Endothelial cell of umbilical vein (primary cell): Measurements from ENCODE around the gene TMED5. TPM values are rescaled to one million over a fixed set of nuclear protein-coding genes. Genes with fewer than 3 reads are reported as not detected.
"Not testable (repeated sequence)": the region's sequence is repeated elsewhere in the genome, so short reads cannot be mapped to it uniquely, and the experiment has no call there.

Experiments
- BruUV-seq: library from RNA; stranded (reverse); fragments of 400-500 nt; replicated peaks from 2 replicates; lab custom pipeline; 2021; lab: Mats Ljungman, UMichigan
- CTCF ChIA-PET: fragments of 300-600, 350-600 bp; sonication (Branson Sonifier 250); formaldehyde crosslinking; loops from one replicate; lab custom pipeline; 2021; ENCODE audit warnings: antibody characterized with exemption, inconsistent platforms; lab: Charles Lee
- POLR2A ChIA-PET: fragments of 300-600, 350-600 bp; sonication (Branson Sonifier 250); formaldehyde crosslinking; loops from one replicate; lab custom pipeline; 2021; ENCODE audit warnings: antibody characterized with exemption, inconsistent platforms; lab: Charles Lee
- DNase-seq: peaks from one replicate; pipeline ENCODE4 v3.0.0-alpha.2; 2011; ENCODE audit warnings: low read depth, low spot score
- FAIRE-seq: peaks from 2 replicates; lab custom pipeline; 2011; peaks lifted over from hg19 to GRCh38; lab: Jason Lieb, UNC
- H2AFZ ChIP-seq: 2 replicates; pipeline ENCODE4 v1.6.0; 2012; ENCODE audit warnings: low read depth, low read length, control low read depth, inconsistent platforms
- H3K27ac ChIP-seq: 2 replicates; pipeline ENCODE4 v1.5.1; 2011; ENCODE audit warnings: low read depth, mild to moderate bottlenecking, control low read depth, low read length, moderate library complexity; ENCODE audit not compliant: insufficient read depth
- H3K27me3 ChIP-seq, 2 experiments: 2 replicates each; pipeline versions ENCODE4 v1.6.0 to v1.6.1; 2011; ENCODE audit warnings: low read length in 2 of 2, mixed read lengths in 1 of 2; ENCODE audit not compliant: control insufficient read depth in 2 of 2, insufficient read depth in 2 of 2
- H3K36me3 ChIP-seq, 2 experiments: 2 replicates in 1 of 2; 3 replicates in 1 of 2; pipeline ENCODE4 v1.5.1; 2011; ENCODE audit warnings: low read length in 2 of 2, mild to moderate bottlenecking in 1 of 2, moderate library complexity in 1 of 2; ENCODE audit not compliant: control insufficient read depth in 2 of 2, insufficient read depth in 2 of 2; ENCODE audit errors: extremely low read depth in 1 of 2
- H3K4me1 ChIP-seq: 3 replicates; pipeline ENCODE4 v1.5.1; 2011; ENCODE audit warnings: mild to moderate bottlenecking, low read length; ENCODE audit not compliant: control insufficient read depth, insufficient read depth; ENCODE audit errors: extremely low read depth
- H3K4me2 ChIP-seq: 2 replicates; pipeline ENCODE4 v1.6.1; 2011; ENCODE audit warnings: low read length, control low read depth, mixed read lengths; ENCODE audit not compliant: insufficient read depth
- H3K4me3 ChIP-seq, 3 experiments: fragments of 200-600 bp in 1 of 3; sonication (generic), shearing (Covaris generic) in 1 of 3; replicated peaks in 1 of 3; 2 replicates each; pipeline ENCODE4 v1.5.1; 2011 to 2016; ENCODE audit warnings: control low read depth in 3 of 3, low read length in 3 of 3, mild to moderate bottlenecking in 2 of 3, inconsistent platforms in 1 of 3, low read depth in 1 of 3, moderate library complexity in 1 of 3; ENCODE audit not compliant: insufficient read depth in 1 of 3
- H3K79me2 ChIP-seq: 2 replicates; pipeline ENCODE4 v1.6.0; 2012; ENCODE audit warnings: low read length, inconsistent platforms; ENCODE audit not compliant: control insufficient read depth, insufficient read depth
- H3K9ac ChIP-seq: replicated peaks from 2 replicates; pipeline ENCODE3; 2011; ENCODE audit warnings: low read length, control low read depth; ENCODE audit not compliant: insufficient read depth; ENCODE audit errors: extremely low read depth
- H3K9me1 ChIP-seq: replicated peaks from 3 replicates; pipeline ENCODE4 v1.6.0; 2011; ENCODE audit warnings: mild to moderate bottlenecking, low read length; ENCODE audit not compliant: control insufficient read depth, insufficient read depth; ENCODE audit errors: extremely low read depth
- H3K9me3 ChIP-seq: replicated peaks from 2 replicates; pipeline ENCODE4 v1.5.1; 2012; ENCODE audit warnings: low read length, inconsistent platforms; ENCODE audit not compliant: control insufficient read depth, insufficient read depth
- H4K20me1 ChIP-seq: replicated peaks from 2 replicates; pipeline ENCODE3; 2011; ENCODE audit warnings: mild to moderate bottlenecking, low read length; ENCODE audit not compliant: control insufficient read depth, insufficient read depth; ENCODE audit errors: extremely low read depth
- CTCF ChIP-seq, 2 donors: IDR thresholded peaks; 1 replicate in 1 of 2; 2 replicates in 1 of 2; pipeline ENCODE4 v1.5.1; 2011; ENCODE audit warnings: low read length in 2 of 2, mild to moderate bottlenecking in 2 of 2, moderate library complexity in 2 of 2, control low read depth in 1 of 2, inconsistent platforms in 1 of 2, low read depth in 1 of 2; ENCODE audit not compliant: insufficient read depth in 1 of 2; ENCODE audit errors: extremely low read depth in 1 of 2
- EZH2 ChIP-seq: IDR thresholded peaks from 2 replicates; pipeline ENCODE4 v1.6.1; 2012; ENCODE audit warnings: borderline replicate concordance, low read depth, mild to moderate bottlenecking, moderate library complexity, low read length, inconsistent platforms; ENCODE audit not compliant: severe bottlenecking
- FOS ChIP-seq: IDR thresholded peaks from 2 replicates; pipeline ENCODE4 v1.6.1; 2011; ENCODE audit warnings: mild to moderate bottlenecking, low read length, moderate library complexity, borderline replicate concordance; ENCODE audit not compliant: insufficient read depth
- GATA2 ChIP-seq: IDR thresholded peaks from 2 replicates; pipeline ENCODE4 v1.7.0; 2011; ENCODE audit warnings: low read depth, mild to moderate bottlenecking, moderate library complexity, mixed read lengths, low read length; ENCODE audit not compliant: insufficient read length, insufficient read depth
- JUN ChIP-seq: IDR thresholded peaks from 2 replicates; pipeline ENCODE4 v1.6.1; 2011; ENCODE audit warnings: borderline replicate concordance, low read depth; ENCODE audit not compliant: insufficient read length, insufficient read depth
- MAX ChIP-seq: IDR thresholded peaks from 2 replicates; pipeline ENCODE4 v1.6.1; 2011; ENCODE audit not compliant: insufficient read depth, insufficient read length
- MYC ChIP-seq: IDR thresholded peaks from one replicate; pipeline ENCODE4 v1.6.1; 2011; ENCODE audit warnings: mild to moderate bottlenecking, low read depth, low read length
- POLR2A ChIP-seq: IDR thresholded peaks from 2 replicates; pipeline ENCODE4 v1.6.1; 2012; ENCODE audit warnings: low read depth, mild to moderate bottlenecking, control low read depth, low read length
- POLR2AphosphoS5 ChIP-seq: IDR thresholded peaks from 2 replicates; pipeline ENCODE4 v1.6.1; 2012; ENCODE audit warnings: low read depth, mild to moderate bottlenecking, control low read depth, low read length, moderate library complexity; ENCODE audit not compliant: insufficient read depth
- dilution Hi-C: fragments of 300-500 bp; cut with MboI; formaldehyde crosslinking; loops from one replicate; pipeline ENCODE4 v1.15.0; 2019; ENCODE audit warnings: low sequenced_read_pairs; ENCODE audit not compliant: extremely low pct_ligation_motif_present
- intact Hi-C: fragments of 100-400 bp; cut with micrococcal nuclease; formaldehyde crosslinking; loops from one replicate; pipeline ENCODE4 v1.10.0; 2022
- polyA plus RNA-seq, 4 experiments: library from polyadenylated mRNA; depleted of rRNA in 3 of 4; stranded (reverse) in 3 of 4; unstranded in 1 of 4; fragments of >200 nt; gene quantifications; 2 replicates each; pipeline versions ENCODE4 v1.2.1 to v1.2.3, GENCODE V29; 2011 to 2012; ENCODE audit warnings: missing spikeins in 1 of 4
- total RNA-seq: library from RNA; stranded (reverse); gene quantifications from 2 replicates; pipeline ENCODE4 v1.2.3, GENCODE V29; 2021

Gene TMED5
- total and polyA plus RNA-seq, 2 donors (not counting 3 experiments of a cell fraction or from before 2014, with no cell fraction given) = 24.2 to 51.2 TPM

GRCh38 chr1:93221913-93222312, 41.7 kb upstream of the TMED5 start:
- BruUV-seq = no TSS peak

GRCh38 chr1:93220716-93221115, 40.5 kb upstream of the TMED5 start:
- H3K36me3 ChIP-seq, POLR2A ChIA-PET, CTCF ChIA-PET: not testable (repeated sequence)

More at GRCh38 chr1:93221913-93222312, 41.7 kb upstream of the TMED5 start:
- FAIRE-seq (no peak), DNase-seq (no peak)
- dilution Hi-C loops (no loop called here), intact Hi-C loops (no loop called here)
- H3K9me1 ChIP-seq = no peaks in the 10 kb centered on the region
- POLR2A ChIA-PET = no interaction called here
- no peak overlapping the region for H3K27ac ChIP-seq
- no peak overlapping the region for H3K9ac ChIP-seq
- H2AFZ ChIP-seq = no peak overlapping the region
- TF ChIP-seq POLR2A (no peak), JUN (no peak), EZH2 (no peak), GATA2 (no peak), POLR2AphosphoS5 (no peak), FOS (no peak), MYC (no peak), MAX (no peak), CTCF (IDR thresholded peaks at IDR 0.05; ENCODE audit: extremely low read depth in 1 of 2, insufficient read depth in 1 of 2, low read depth in 1 of 2, low read length in 2 of 2) (no peak)
- H3K36me3 ChIP-seq = peaks cover 0 to 3% of the 10 kb centered on the region in 2 experiments
- no peaks in the 10 kb centered on the region for H3K27me3 ChIP-seq
- no peak overlapping the region for H3K4me2 ChIP-seq
- no peaks in the 10 kb centered on the region for H4K20me1 ChIP-seq
- CTCF ChIA-PET = interaction anchor here (0.9 to 1.5 kb wide), 2 partner anchors 15 to 83 kb away, joined by 3 to 4 read pairs; no protein-coding TSS in a partner anchor
- H3K4me3 ChIP-seq = no peak overlapping the region
- no peaks in the 10 kb centered on the region for H3K4me1 ChIP-seq
- H3K79me2 ChIP-seq = no peaks in the 10 kb centered on the region
- no peaks in the 10 kb centered on the region for H3K9me3 ChIP-seq

More at GRCh38 chr1:93220716-93221115, 40.5 kb upstream of the TMED5 start:
- H3K9me3 ChIP-seq, FAIRE-seq, H3K4me3 ChIP-seq, H3K4me1 ChIP-seq, H3K4me2 ChIP-seq, H3K9ac ChIP-seq, DNase-seq, BruUV-seq, H3K27ac ChIP-seq, H3K79me2 ChIP-seq, H2AFZ ChIP-seq, H4K20me1 ChIP-seq, dilution Hi-C loops, H3K9me1 ChIP-seq, intact Hi-C loops, H3K27me3 ChIP-seq: not testable (repeated sequence)
